Activated gamma-delta T cell treated with anti-CD3 and anti-CD28 coated beads, Interleukin-2, amount 50 U/mL, for 16 hours (primary cell): ENCODE results near the gene GNG7.
"Not testable (repeated sequence)": the region's sequence is repeated elsewhere in the genome, so short reads cannot be mapped to it uniquely, and the experiment has no call there.

Experiments used
- DNase-seq: peaks from one replicate; pipeline ENCODE4 v3.0.0-alpha.2; 2020; ENCODE audit warnings: low read depth

Gene GNG7

DNA sequence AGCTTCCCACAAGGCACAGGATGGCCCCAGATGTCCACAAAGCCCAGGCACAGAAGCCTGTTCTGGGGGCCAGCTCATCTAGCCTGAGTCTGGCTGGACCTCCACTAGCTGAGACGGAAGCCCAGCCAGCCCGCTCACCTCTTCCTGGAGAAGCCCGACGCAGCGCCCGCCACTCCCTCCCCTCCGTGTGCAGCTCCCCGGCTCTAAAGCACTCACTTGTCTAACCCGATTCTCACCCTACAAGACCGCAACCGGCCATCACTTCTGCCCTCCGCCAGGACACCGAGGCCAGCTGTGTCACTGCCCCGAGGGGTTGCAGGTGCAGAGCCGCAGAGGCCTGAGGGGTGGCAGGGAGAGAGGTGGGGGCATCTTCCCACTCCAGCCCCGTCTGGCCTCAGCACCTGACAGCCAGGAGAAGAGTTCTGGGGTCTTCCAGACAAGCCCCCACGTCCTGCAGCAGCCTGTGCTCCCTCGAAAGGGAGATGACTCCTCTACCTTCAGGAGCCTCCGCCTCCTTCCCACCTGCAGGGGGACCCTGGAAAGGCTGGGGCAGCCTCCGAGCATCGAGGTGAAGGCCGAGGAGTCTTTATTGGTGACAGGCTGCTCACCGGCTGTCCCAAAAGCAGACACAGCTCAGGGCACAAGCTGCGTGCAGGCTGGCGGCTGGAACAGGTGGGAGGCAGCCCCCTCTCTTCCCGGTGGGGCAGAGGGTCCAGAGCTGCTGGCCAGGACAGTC is 24.6 kb upstream of the GNG7 start:
- DNase-seq, result no peak

GRCh38 chr19:2726160-2726855 is 23.8 kb upstream of the GNG7 start:
- no peak for DNase-seq

- no peak for DNase-seq
Measured at GRCh38 chr19:2724148-2724557, 21.7 kb upstream of the GNG7 start.

- no peak for DNase-seq
Measured at GRCh38 chr19:2723747-2724146, 21.3 kb upstream of the GNG7 start.

- DNase-seq, result no peak
Measured at GRCh38 chr19:2723345-2723715, 20.8 kb upstream of the GNG7 start.

- DNase-seq, result no peak
Measured at GRCh38 chr19:2722541-2723344, 20.2 kb upstream of the GNG7 start.

DNA sequence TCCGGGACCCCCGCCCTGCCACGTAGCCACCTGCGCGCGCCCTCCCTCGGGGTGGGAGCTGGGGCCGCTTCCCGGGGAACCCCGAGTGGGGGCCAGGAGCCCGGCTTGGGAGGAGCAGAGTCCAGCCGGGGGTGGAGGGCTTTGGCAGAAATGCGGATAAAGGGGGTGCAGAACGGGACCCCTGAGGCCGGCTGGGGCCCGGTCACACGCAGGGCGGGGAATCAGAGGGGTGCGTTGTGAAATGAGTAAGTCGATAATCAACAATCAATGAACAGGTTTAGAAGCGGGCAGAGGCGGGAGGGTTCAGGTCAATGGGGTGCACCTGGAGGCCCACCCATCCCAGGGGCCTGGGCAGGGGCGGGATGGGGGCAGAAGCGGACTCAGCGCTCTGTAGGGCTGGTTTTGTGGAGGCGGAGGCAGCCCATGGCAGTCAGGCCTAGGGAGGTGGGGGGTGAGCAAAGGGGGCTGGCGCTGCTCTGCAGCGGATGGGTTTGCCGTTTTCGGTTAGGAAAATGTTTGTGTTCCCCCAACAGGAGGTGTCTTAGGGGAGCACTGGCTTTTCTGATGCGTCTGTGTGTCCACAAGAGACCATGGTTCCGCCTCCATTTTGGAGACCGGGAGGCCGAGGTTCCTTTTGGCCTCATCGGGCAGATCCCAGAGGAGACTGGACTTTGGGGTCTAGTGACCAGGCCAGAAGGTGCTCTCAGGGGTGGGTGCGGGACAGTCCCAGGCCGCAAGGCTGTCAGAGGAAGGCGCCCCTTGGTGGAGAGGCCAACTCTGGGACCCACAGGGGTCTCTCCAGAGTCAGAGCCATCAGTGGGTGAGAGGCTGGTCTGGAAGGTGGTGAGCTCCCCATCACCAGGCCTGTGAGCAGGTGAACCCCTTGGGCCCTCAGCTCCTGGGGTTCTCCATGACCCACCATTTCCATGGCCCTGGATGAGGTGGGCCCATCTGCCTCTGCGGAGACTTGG is 19.4 kb upstream of the GNG7 start:
- DNase-seq, result no peak

GRCh38 chr19:2720777-2721569 is 18.5 kb upstream of the GNG7 start, which contains the start of gene DIRAS1:
DIRAS1 (minus strand) TSS chr19:2721372; CDS start chr19:2717806, 3,566 bp downstream.
- no peak for DNase-seq

- DNase-seq, result no peak
Measured at GRCh38 chr19:2719920-2720776, 17.7 kb upstream of the GNG7 start.

- no peak for DNase-seq
Measured at GRCh38 chr19:2719232-2719735, 16.8 kb upstream of the GNG7 start.

DNA sequence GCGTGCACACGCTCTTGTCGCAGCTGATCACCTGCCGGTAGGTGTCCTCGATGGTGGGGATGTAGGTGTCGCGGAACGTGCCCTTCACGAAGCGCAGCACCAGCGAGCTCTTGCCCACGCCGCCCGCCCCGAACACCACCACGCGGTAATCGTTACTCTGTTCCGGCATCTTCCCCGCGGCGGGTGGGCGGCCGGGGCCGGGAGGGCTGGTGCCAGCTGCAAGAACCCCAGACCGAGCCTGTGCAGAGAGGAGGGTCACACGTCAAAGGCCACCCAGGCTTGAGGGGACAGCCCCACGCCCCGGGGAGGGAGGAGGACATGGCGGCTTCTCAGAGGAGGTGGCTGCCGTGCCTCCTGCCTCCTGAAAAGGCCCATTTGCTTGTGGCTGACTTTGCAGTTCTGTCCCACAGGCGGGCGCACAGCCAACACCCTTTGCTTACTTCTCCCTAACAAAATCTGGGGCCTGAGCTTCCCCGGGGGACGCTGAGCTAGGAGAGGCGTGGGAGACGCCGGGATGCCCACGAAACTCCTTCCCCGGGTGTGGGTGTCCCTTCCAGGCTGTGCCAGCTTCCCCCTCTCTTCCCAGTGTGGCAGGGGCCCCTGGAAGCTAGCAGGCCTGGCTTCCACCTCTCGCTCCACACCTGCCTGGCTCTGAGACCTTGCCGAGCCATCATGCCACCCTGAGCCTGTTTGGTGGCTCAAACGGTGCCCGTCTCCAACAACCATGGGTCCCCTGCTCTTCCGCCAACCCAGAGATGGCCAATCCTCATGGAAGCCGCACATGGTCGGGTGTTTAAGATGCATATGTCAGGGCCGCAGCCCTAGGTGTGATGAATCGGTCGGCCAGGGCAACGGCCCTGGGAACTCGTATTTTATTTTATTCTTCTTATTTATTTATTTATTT is 15.4 kb upstream of the GNG7 start:
- no peak for DNase-seq

DNA sequence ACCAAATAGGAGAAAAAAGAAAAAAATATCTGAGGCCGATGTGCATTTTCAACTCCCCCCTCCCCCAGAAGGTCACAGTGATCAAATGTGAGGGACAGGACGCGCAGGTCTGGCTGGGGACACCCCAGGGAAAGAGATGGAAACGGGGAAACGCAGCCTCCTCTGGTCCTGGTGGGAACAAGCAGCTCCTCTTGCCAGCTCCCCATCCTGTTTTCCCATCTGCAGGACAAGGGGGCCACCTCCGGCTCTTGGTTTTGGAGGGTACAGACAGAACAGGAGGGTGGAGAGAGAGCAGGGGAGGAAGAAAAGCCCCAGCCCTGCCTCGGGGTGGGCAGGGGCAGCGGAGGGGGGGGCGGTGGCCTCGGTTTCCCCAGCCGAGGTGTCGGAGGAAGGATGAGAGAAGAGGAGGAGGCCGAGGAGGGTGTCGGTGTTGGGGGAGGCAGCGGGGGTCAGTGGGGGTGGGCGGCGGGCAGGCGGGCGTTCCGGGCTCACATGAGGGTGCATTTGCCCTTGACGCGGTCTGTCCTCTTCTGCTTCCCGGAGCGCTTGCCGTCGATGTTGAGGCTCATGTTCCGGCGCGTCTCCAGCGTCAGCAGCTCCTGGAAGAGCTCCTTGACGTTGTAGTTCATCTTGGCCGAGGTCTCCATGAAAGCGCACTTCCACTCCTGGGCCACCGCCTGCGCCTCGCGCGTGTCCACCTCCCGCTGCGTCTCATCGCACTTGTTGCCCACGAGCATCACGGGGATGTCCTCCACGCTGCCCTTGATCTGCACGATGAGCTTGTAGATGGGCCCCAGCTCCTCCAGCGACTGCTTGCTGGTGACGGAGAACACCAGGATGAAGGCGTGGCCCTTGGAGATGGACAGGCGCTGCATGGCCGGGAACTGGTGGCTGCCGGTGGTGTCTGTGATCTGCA is 14.5 kb upstream of the GNG7 start:
- DNase-seq, result no peak

DNA sequence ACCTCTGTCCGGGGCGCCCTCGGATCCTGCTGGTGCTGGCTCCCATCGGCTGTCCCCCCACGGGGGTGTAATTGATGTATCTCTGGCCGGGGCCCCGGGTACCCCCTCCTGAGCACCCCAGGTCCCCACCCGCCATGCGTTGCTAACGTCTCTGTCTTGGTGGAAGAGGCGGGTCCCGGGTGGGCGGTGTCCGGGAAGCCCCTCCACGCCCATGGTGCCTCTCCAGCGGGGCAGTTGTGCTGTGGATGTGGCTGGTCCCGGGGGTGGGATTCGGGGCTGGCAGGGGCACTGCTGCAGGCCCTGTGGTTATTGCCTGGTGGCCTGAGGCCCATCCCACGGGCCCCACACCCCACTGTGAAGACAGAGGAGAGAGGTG is 13.8 kb upstream of the GNG7 start:
- no peak for DNase-seq

DNA sequence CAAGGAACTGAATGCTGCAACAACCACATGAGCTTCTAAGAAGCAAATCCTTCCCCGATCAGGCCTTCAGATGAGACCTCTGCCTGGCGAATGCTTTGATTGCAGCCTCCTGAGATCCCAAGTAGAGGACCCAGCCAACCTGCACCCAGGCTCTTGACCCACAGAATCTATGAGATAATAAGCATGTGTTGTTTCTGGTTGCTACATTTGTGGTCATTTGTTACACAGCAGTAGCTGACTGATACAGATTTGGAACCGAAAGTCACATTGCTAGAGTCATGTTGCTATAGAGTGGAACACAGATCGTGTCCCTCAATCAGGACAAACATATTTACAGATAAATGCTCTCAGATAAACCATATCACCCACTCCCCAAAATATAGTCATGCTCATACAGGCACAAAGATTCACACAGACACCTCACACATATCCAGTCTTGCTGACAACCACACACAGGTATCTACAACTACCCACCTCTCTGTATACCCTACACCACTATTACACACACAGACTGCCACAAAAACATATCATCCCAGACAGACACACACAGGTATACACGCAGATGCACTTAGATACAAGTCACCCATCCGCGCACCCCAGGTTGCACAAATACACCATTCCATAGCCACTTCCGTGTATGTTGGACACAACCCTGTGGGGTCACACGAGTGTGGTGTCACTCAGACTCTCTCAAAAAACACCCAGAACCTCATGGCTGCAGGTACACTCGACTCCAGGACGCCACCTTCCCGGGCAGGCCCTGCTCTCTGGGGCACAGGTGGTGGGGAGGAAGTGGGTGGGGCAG is 13.2 kb upstream of the GNG7 start:
- no peak for DNase-seq

DNA sequence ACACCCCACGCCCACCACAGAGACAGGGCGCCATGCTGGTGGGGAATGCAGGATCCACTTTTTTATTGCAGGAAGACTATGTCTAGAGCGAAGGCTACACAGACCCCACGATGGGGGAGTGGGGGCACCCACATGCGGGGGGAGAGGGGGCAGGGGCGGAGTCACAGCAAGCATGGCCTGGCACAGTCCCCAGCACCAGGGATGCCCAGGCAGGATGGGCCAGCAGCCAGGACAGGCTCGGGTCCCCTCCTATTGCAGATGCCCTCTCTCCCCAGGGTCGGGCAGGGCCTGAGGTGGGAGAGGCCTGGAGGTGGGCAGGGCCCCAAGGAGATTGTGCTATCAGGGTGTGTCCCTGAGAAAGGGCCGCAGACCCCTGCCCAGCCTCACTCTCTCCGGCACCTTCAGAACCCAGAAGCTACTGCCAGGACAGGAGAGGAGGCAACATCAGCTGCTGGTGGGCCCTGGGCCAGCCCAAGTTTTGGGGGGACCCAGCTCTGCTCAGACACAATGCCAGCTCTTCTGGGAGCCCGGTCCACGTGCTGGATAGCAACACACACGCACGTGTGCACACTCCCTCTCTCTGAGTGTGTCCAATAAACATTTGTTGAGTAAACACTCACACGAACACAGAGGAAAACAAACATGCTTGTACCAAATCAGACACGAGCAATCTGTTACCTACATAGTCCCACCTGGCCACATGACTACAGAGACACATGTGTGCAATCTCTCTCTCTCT is 12.2 kb upstream of the GNG7 start:
- no peak for DNase-seq

DNA sequence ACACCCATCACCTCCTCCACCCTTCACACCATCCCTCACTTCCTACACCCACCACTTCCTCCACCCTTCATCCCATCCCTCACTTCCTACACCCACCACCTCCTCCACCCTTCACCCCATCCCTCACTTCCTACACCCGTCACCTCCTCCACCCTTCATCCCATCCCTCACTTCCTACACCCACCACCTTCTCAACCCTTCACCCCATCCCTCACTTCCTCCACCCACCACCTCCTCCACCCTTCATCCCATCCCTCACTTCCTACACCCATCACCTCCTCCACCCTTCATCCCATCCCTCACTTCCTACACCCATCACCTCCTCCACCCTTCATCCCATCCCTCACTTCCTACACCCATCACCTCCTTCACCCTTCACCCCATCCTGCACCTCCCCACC is 11.6 kb upstream of the GNG7 start:
- DNase-seq, result not testable (repeated sequence)
